ENCODE results near the gene SERTM1.

SERTM1 gene

GRCh38 chr13:36709136-36709890 is 35.5 kb downstream of the SERTM1 start:
- H3K27me3 ChIP-seq (ENCODE audit: control insufficient read depth, low read length): no peaks in the 10 kb centered on the region; the same call in 1 of the 2 replicates
- no peaks in the 10 kb centered on the region for H3K9me2 ChIP-seq (replicated peaks; ENCODE audit: control insufficient read depth, low read length)
- H3K9me3 ChIP-seq (ENCODE audit: control insufficient read depth, insufficient read depth, low read length): no peaks in the 10 kb centered on the region
- H3K36me3 ChIP-seq (ENCODE audit: control insufficient read depth, low read length): no peaks in the 10 kb centered on the region
- no peaks in the 10 kb centered on the region for H3F3A ChIP-seq (ENCODE audit: control insufficient read depth, insufficient read depth)
- H3K4me2 ChIP-seq (ENCODE audit: low read length): no peak overlapping the region
- TF ChIP-seq, protein P1, sequence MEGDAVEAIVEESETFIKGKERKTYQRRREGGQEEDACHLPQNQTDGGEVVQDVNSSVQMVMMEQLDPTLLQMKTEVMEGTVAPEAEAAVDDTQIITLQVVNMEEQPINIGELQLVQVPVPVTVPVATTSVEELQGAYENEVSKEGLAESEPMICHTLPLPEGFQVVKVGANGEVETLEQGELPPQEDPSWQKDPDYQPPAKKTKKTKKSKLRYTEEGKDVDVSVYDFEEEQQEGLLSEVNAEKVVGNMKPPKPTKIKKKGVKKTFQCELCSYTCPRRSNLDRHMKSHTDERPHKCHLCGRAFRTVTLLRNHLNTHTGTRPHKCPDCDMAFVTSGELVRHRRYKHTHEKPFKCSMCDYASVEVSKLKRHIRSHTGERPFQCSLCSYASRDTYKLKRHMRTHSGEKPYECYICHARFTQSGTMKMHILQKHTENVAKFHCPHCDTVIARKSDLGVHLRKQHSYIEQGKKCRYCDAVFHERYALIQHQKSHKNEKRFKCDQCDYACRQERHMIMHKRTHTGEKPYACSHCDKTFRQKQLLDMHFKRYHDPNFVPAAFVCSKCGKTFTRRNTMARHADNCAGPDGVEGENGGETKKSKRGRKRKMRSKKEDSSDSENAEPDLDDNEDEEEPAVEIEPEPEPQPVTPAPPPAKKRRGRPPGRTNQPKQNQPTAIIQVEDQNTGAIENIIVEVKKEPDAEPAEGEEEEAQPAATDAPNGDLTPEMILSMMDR (IDR thresholded peaks at IDR 0.05; ENCODE audit: low read depth, low read length, poor library complexity, severe bottlenecking): no peak
- TF ChIP-seq EZH2phosphoT487 (IDR thresholded peaks at IDR 0.05; ENCODE audit: borderline replicate concordance, low read length): no peak
- H3K4me1 ChIP-seq (ENCODE audit: control insufficient read depth, low read length): peaks cover 5% of the 10 kb centered on the region; the same call in 1 of the 2 replicates
- no peak overlapping the region for H3K27ac ChIP-seq (ENCODE audit: low read depth, low read length)
- H3K79me2 ChIP-seq (ENCODE audit: control insufficient read depth, low read length): no peaks in the 10 kb centered on the region
- no peak overlapping the region for H3K4me3 ChIP-seq (ENCODE audit: low read length)
- H4K20me1 ChIP-seq (ENCODE audit: control insufficient read depth, insufficient read depth, low read depth, low read length): no peaks in the 10 kb centered on the region

- Histone ChIP-seq H3K27me3 (ENCODE audit: control insufficient read depth, low read length) (no peaks in the 10 kb centered on the region; the same call in 1 of the 2 replicates), H3K4me1 (ENCODE audit: control insufficient read depth, low read length) (peaks cover 5% of the 10 kb centered on the region; the same call in 1 of the 2 replicates), H3K9me3 (ENCODE audit: control insufficient read depth, insufficient read depth, low read length) (no peaks in the 10 kb centered on the region), H3K4me3 (ENCODE audit: low read length) (no peak overlapping the region), H3F3A (ENCODE audit: control insufficient read depth, insufficient read depth) (no peaks in the 10 kb centered on the region), H4K20me1 (ENCODE audit: control insufficient read depth, insufficient read depth, low read depth, low read length) (no peaks in the 10 kb centered on the region), H3K4me2 (ENCODE audit: low read length) (no peak overlapping the region), H3K9me2 (replicated peaks; ENCODE audit: control insufficient read depth, low read length) (no peaks in the 10 kb centered on the region), H3K27ac (ENCODE audit: low read depth, low read length) (no peak overlapping the region), H3K79me2 (ENCODE audit: control insufficient read depth, low read length) (no peaks in the 10 kb centered on the region), H3K36me3 (ENCODE audit: control insufficient read depth, low read length) (no peaks in the 10 kb centered on the region)
- TF ChIP-seq, protein P1 (IDR thresholded peaks at IDR 0.05; ENCODE audit: low read depth, low read length, poor library complexity, severe bottlenecking): no peak
- TF ChIP-seq EZH2phosphoT487 (IDR thresholded peaks at IDR 0.05; ENCODE audit: borderline replicate concordance, low read length): no peak
Observed at GRCh38 chr13:36710396-36710795, 36.6 kb downstream of the SERTM1 start.

DNA sequence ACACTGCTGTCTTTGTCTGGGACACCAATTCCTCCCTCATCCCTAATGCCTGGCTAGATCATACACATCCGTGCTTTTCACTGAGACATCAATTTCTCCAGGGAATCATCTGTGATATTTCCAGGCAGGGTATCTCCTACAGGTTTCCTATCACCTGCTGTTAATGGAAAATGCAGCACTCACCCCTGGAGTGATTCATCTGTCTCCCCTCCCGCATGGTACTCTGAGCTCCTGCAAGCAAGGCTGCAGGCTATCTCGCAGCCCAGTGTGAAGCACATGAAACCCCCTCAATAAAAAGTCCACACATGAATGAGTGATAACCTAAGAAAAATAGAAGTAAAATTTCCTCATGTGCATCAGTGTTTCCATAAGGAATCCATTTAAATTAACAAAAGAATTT is 38.5 kb downstream of the SERTM1 start:
- no peaks in the 10 kb centered on the region for H3K9me3 ChIP-seq (ENCODE audit: control insufficient read depth, insufficient read depth, low read length)
- no peak overlapping the region for H3K4me3 ChIP-seq (ENCODE audit: low read length)
- H3K9me2 ChIP-seq (replicated peaks; ENCODE audit: control insufficient read depth, low read length): no peaks in the 10 kb centered on the region
- 0 out of 2 replicates have a peak, but pooled peaks cover 2% of the 10 kb centered on the region for H3K27me3 ChIP-seq (ENCODE audit: control insufficient read depth, low read length)
- no peak overlapping the region for H3K27ac ChIP-seq (ENCODE audit: low read depth, low read length)
- no peaks in the 10 kb centered on the region for H3K36me3 ChIP-seq (ENCODE audit: control insufficient read depth, low read length)
- peaks cover 5% of the 10 kb centered on the region; the same call in 1 of the 2 replicates for H3K4me1 ChIP-seq (ENCODE audit: control insufficient read depth, low read length)
- H3K79me2 ChIP-seq (ENCODE audit: control insufficient read depth, low read length): no peaks in the 10 kb centered on the region
- H3K4me2 ChIP-seq (ENCODE audit: low read length): no peak overlapping the region
- no peaks in the 10 kb centered on the region for H4K20me1 ChIP-seq (ENCODE audit: control insufficient read depth, insufficient read depth, low read depth, low read length)
- no peaks in the 10 kb centered on the region for H3F3A ChIP-seq (ENCODE audit: control insufficient read depth, insufficient read depth)
- TF ChIP-seq, protein P1 (IDR thresholded peaks at IDR 0.05; ENCODE audit: low read depth, low read length, poor library complexity, severe bottlenecking): no peak
- TF ChIP-seq EZH2phosphoT487 (IDR thresholded peaks at IDR 0.05; ENCODE audit: borderline replicate concordance, low read length): no peak
